H1 (cell line): ENCODE measurements around the gene RMRP. TPM values are rescaled to one million over a fixed set of nuclear protein-coding genes. Genes with fewer than 3 reads are reported as not detected.

Experiments used
- CTCF ChIA-PET: fragments of 300-600 bp; sonication (Branson Sonifier 250); formaldehyde crosslinking; loops from one replicate; lab custom pipeline; 2021; ENCODE audit not compliant: partially characterized antibody; lab: Charles Lee
- POLR2A ChIA-PET: fragments of 300-600 bp; sonication (Branson Sonifier 250); formaldehyde crosslinking; loops from one replicate; lab custom pipeline; 2021; ENCODE audit warnings: inconsistent platforms; ENCODE audit not compliant: partially characterized antibody; lab: Charles Lee
- DNase-seq, 2 experiments: peaks; one replicate each; pipeline versions ENCODE4 v3.0.0 to v3.0.0-alpha.2; 2010 to 2022; ENCODE audit warnings: low spot score in 2 of 2, low read depth in 1 of 2, mixed read lengths in 1 of 2
- FAIRE-seq: peaks from 2 replicates; lab custom pipeline; 2011; peaks lifted over from hg19 to GRCh38; lab: Jason Lieb, UNC
- H2AFZ ChIP-seq: 2 replicates; pipeline ENCODE4 v1.8.1; 2012; ENCODE audit warnings: low read length, inconsistent platforms
- H2AK5ac ChIP-seq: 2 replicates; pipeline ENCODE4 v1.6.1; 2013; ENCODE audit warnings: low read depth, low read length
- H2BK120ac ChIP-seq: replicated peaks from 2 replicates; pipeline ENCODE3; 2013; ENCODE audit warnings: low read depth, low read length, inconsistent platforms
- H2BK12ac ChIP-seq: 2 replicates; pipeline ENCODE4 v1.6.1; 2013; ENCODE audit warnings: low read depth, low read length
- H2BK15ac ChIP-seq: 2 replicates; pipeline ENCODE4 v1.6.1; 2013; ENCODE audit warnings: low read length
- H2BK20ac ChIP-seq: 2 replicates; pipeline ENCODE4 v1.6.1; 2013; ENCODE audit warnings: low read length
- H2BK5ac ChIP-seq: 2 replicates; pipeline ENCODE4 v1.6.1; 2013; ENCODE audit warnings: low read depth, low read length
- H3K14ac ChIP-seq: 2 replicates; pipeline ENCODE4 v1.6.1; 2013; ENCODE audit warnings: inconsistent platforms; ENCODE audit not compliant: insufficient read length
- H3K18ac ChIP-seq: 2 replicates; pipeline ENCODE4 v1.6.1; 2013; ENCODE audit warnings: low read length; ENCODE audit errors: extremely low read depth
- H3K23ac ChIP-seq: 2 replicates; pipeline ENCODE4 v1.6.1; 2013; ENCODE audit warnings: inconsistent platforms; ENCODE audit not compliant: insufficient read length
- H3K23me2 ChIP-seq: 2 replicates; pipeline ENCODE4 v1.6.1; 2013; ENCODE audit warnings: low read depth, low read length
- H3K27ac ChIP-seq: 2 replicates; pipeline ENCODE4 v1.6.1; 2011; ENCODE audit warnings: low read depth, low read length, inconsistent platforms
- H3K27me3 ChIP-seq, 4 experiments: replicated peaks in 1 of 4; 1 replicate in 1 of 4; 2 replicates in 3 of 4; pipeline versions ENCODE4 v1.6.1 to v1.8.1; 2011 to 2013; ENCODE audit warnings: low read length in 3 of 4, mild to moderate bottlenecking in 3 of 4, inconsistent platforms in 2 of 4, mixed read lengths in 2 of 4, moderate library complexity in 1 of 4; ENCODE audit not compliant: control insufficient read depth in 3 of 4, insufficient read depth in 3 of 4; ENCODE audit errors: extremely low read depth in 1 of 4
- H3K36me3 ChIP-seq, 4 experiments: 2 replicates each; pipeline versions ENCODE4 v1.6.1 to v1.8.1; 2011 to 2013; ENCODE audit warnings: mild to moderate bottlenecking in 4 of 4, low read length in 3 of 4, moderate library complexity in 2 of 4, control low read depth in 1 of 4, inconsistent platforms in 1 of 4; ENCODE audit not compliant: insufficient read depth in 4 of 4, control insufficient read depth in 2 of 4
- H3K4ac ChIP-seq: replicated peaks from 2 replicates; pipeline ENCODE3; 2013; ENCODE audit warnings: low read length, low read depth, mixed read lengths, inconsistent platforms; ENCODE audit not compliant: insufficient read length
- H3K4me1 ChIP-seq, 4 experiments: replicated peaks in 1 of 4; 1 replicate in 1 of 4; 2 replicates in 3 of 4; pipeline versions ENCODE4 v1.6.1 to v1.8.1; 2011 to 2013; ENCODE audit warnings: low read length in 3 of 4, inconsistent platforms in 2 of 4, mixed read lengths in 1 of 4; ENCODE audit not compliant: insufficient read depth in 4 of 4, control insufficient read depth in 3 of 4
- H3K4me2 ChIP-seq, 2 experiments: 2 replicates each; pipeline versions ENCODE4 v1.6.1 to v1.8.1; 2011 to 2013; ENCODE audit warnings: low read depth in 2 of 2, low read length in 2 of 2, control low read depth in 1 of 2, inconsistent platforms in 1 of 2, mild to moderate bottlenecking in 1 of 2; ENCODE audit not compliant: insufficient read depth in 1 of 2
- H3K4me3 ChIP-seq, 4 experiments: fragments of 200-600, 300-600 bp in 1 of 4; sonication (generic), shearing (Covaris generic), sonication (Bioruptor Twin) in 1 of 4; 2 replicates each; pipeline versions ENCODE4 v1.5.1 to v1.8.1; 2011 to 2016; ENCODE audit warnings: low read length in 4 of 4, low read depth in 3 of 4, control low read depth in 2 of 4, inconsistent platforms in 2 of 4, mild to moderate bottlenecking in 2 of 4, mixed read lengths in 1 of 4, moderate library complexity in 1 of 4; ENCODE audit not compliant: insufficient read depth in 2 of 4; ENCODE audit errors: extremely low read depth in 1 of 4
- H3K56ac ChIP-seq: replicated peaks from 2 replicates; pipeline ENCODE3; 2013; ENCODE audit warnings: low read depth, mild to moderate bottlenecking, mixed read lengths, low read length, inconsistent platforms; ENCODE audit not compliant: insufficient read length
- H3K79me1 ChIP-seq: 2 replicates; pipeline ENCODE4 v1.6.1; 2013; ENCODE audit warnings: low read depth, low read length, control low read depth
- H3K79me2 ChIP-seq, 2 experiments: 2 replicates each; pipeline versions ENCODE4 v1.6.1 to v1.8.1; 2012 to 2013; ENCODE audit warnings: low read length in 2 of 2, mild to moderate bottlenecking in 2 of 2, inconsistent platforms in 1 of 2; ENCODE audit not compliant: insufficient read depth in 2 of 2, control insufficient read depth in 1 of 2
- H3K9ac ChIP-seq, 4 experiments: replicated peaks in 1 of 4; 1 replicate in 1 of 4; 2 replicates in 3 of 4; pipeline versions ENCODE4 v1.6.1 to v1.8.1; 2011 to 2013; ENCODE audit warnings: low read depth in 3 of 4, low read length in 3 of 4, control low read depth in 2 of 4, mild to moderate bottlenecking in 2 of 4, moderate library complexity in 2 of 4, inconsistent platforms in 1 of 4; ENCODE audit errors: extremely low read depth in 1 of 4
- H3K9me3 ChIP-seq, 2 experiments: 2 replicates each; pipeline versions ENCODE4 v1.6.1 to v1.8.1; 2012 to 2013; ENCODE audit warnings: mild to moderate bottlenecking in 2 of 2, moderate library complexity in 2 of 2, control low read depth in 1 of 2, inconsistent platforms in 1 of 2, low read depth in 1 of 2, low read length in 1 of 2, mixed read lengths in 1 of 2; ENCODE audit not compliant: insufficient read depth in 2 of 2
- H4K20me1 ChIP-seq, 2 experiments: replicated peaks in 1 of 2; 2 replicates each; pipeline versions ENCODE3 to v1.8.1; 2011 to 2013; ENCODE audit warnings: inconsistent platforms in 2 of 2, low read length in 2 of 2, mild to moderate bottlenecking in 1 of 2; ENCODE audit not compliant: insufficient read depth in 2 of 2, control insufficient read depth in 1 of 2
- H4K5ac ChIP-seq: 2 replicates; pipeline ENCODE4 v1.6.1; 2013; ENCODE audit warnings: low read length, low read depth, mixed read lengths, inconsistent platforms; ENCODE audit not compliant: insufficient read length
- H4K8ac ChIP-seq: 2 replicates; pipeline ENCODE4 v1.8.0; 2013; ENCODE audit warnings: mild to moderate bottlenecking, moderate library complexity, low read length, inconsistent platforms; ENCODE audit not compliant: insufficient read depth; ENCODE audit errors: extremely low read depth
- H4K91ac ChIP-seq: replicated peaks from 2 replicates; pipeline ENCODE3; 2013; ENCODE audit warnings: low read length, mixed read lengths, inconsistent platforms; ENCODE audit not compliant: insufficient read length
- ATF3 ChIP-seq: IDR thresholded peaks from 2 replicates; pipeline ENCODE4 v1.6.1; 2011; ENCODE audit warnings: low read depth, mild to moderate bottlenecking, low read length; ENCODE audit not compliant: insufficient read depth
- CHD1 ChIP-seq: IDR thresholded peaks from 2 replicates; pipeline ENCODE4 v1.6.1; 2012; ENCODE audit warnings: low read depth, low read length, improper control_type of control experiment
- CTBP2 ChIP-seq: IDR thresholded peaks from 2 replicates; pipeline ENCODE4 v1.7.0; 2011; ENCODE audit warnings: borderline replicate concordance, mild to moderate bottlenecking, moderate library complexity, mixed read lengths, low read length; ENCODE audit not compliant: insufficient read depth, insufficient read length
- EZH2 ChIP-seq: fragments of 200-600 bp; sonication (generic); IDR thresholded peaks from 2 replicates; pipeline ENCODE4 v1.7.1; 2012; ENCODE audit warnings: low read depth, mild to moderate bottlenecking, moderate library complexity, low read length, inconsistent platforms; ENCODE audit not compliant: severe bottlenecking
- FOSL1 ChIP-seq: IDR thresholded peaks from 2 replicates; pipeline ENCODE4 v1.6.1; 2011; ENCODE audit warnings: mild to moderate bottlenecking, low read depth, low read length, moderate library complexity; ENCODE audit not compliant: insufficient read depth
- MAFK ChIP-seq: IDR thresholded peaks from 2 replicates; pipeline ENCODE4 v1.6.1; 2012; ENCODE audit warnings: low read depth, mild to moderate bottlenecking, improper control_type of control experiment, low read length
- NRF1 ChIP-seq: IDR thresholded peaks from 2 replicates; pipeline ENCODE4 v1.6.1; 2011; ENCODE audit warnings: mild to moderate bottlenecking, low read depth, low read length, improper control_type of control experiment
- PHF8 ChIP-seq: fragments of 200-600 bp; sonication (generic); conservative IDR thresholded peaks from 2 replicates; pipeline ENCODE4 v1.7.1; 2012; ENCODE audit warnings: low read depth, mild to moderate bottlenecking, inconsistent platforms, low read length, moderate library complexity
- SAP30 ChIP-seq: fragments of 300-600 bp; sonication (generic); IDR thresholded peaks from 2 replicates; pipeline ENCODE4 v1.7.1; 2012; ENCODE audit warnings: low read length, moderate library complexity, mild to moderate bottlenecking, inconsistent platforms; ENCODE audit not compliant: insufficient read depth, insufficient replicate concordance
- SRF ChIP-seq: IDR thresholded peaks from 2 replicates; pipeline ENCODE4 v1.6.1; 2011; ENCODE audit warnings: mild to moderate bottlenecking, low read depth, low read length, moderate library complexity
- SUZ12 ChIP-seq: fragments of 200-600 bp; sonication (generic); IDR thresholded peaks from 2 replicates; pipeline ENCODE4 v1.6.1; 2012; ENCODE audit warnings: mild to moderate bottlenecking, inconsistent platforms, low read length, moderate library complexity, mixed read lengths
- WGBS, 2 experiments: shearing (Covaris generic) in 1 of 2; methylation state at CpG; one replicate each; pipeline versions ENCODE4 v1.1.6 to v1.1.7; 2013 to 2015; ENCODE audit warnings: low lambda C conversion rate in 2 of 2, mixed read lengths in 2 of 2, inconsistent platforms in 1 of 2, low coverage in 1 of 2, missing lambda C conversion rate in 1 of 2; ENCODE audit not compliant: insufficient replicate concordance in 2 of 2, insufficient coverage in 1 of 2, insufficient read length in 1 of 2; ENCODE audit errors: extremely low coverage in 1 of 2, missing lambda C conversion rate in 1 of 2; 5-methylcytosine and 5-hydroxymethylcytosine counted together
- polyA plus RNA-seq, 7 experiments: library from polyadenylated mRNA; depleted of rRNA in 3 of 7; stranded (reverse) in 5 of 7; unstranded in 2 of 7; fragments of >200 nt in 5 of 7; fragments of 200-250 nt in 2 of 7; gene quantifications; 1 replicate in 5 of 7; 2 replicates in 1 of 7; 4 replicates in 1 of 7; pipeline versions ENCODE4 v1.2.1 to v1.2.3, GENCODE V29; 2011 to 2013; ENCODE audit warnings: missing spikeins in 2 of 7, mixed read lengths in 2 of 7
- total RNA-seq: library from RNA; stranded (reverse); fragmentation: NEBNext Ultra II Directional; extraction: Animal tissue kit (Norgen Biotek cat#: 25700); gene quantifications from 2 replicates; pipeline ENCODE4 v1.2.1, GENCODE V29; 2021
- TF ChIP-seq, protein P1 (sequence below): IDR thresholded peaks from 2 replicates; pipeline ENCODE4 v1.6.1; 2012; ENCODE audit warnings: inconsistent platforms

RMRP gene
- total and polyA plus RNA-seq, 2 of the 8 experiments (the other 6 are each of a cell fraction or from before 2014, with no cell fraction given) = 169 to 14,987 TPM

DNA sequence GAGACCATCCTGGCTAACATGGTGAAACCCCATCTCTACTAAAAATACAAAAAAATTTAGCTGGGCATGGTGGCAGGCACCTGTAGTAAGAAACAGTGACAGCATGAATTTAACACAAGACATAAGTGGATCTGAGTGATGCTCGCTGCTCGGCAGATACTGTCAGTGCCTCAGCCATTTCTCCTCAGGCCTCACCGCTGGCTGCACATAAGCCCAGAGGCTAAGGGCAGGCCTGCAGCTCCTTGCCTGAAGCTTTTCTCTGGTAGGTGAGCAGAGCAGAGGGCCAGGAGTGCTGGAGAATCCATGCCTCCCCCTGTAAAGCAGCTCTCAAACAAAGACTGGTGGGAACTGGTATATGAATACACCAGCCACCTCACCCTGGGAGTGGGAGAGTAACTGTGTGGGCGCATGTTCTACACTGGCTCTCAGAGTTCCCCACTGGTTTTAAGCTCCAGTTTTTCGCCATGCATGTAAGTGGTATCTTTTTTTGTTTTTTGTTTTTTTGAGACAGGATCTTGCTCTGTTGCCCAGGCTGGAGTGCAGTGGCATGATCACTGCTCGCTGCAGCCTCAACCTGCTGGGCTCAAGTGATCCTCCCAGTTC lies 29.3 kb downstream of the RMRP start:
- Histone ChIP-seq H2AK5ac (no peak overlapping the region), H3K27ac (no peak overlapping the region), H3K23ac (no peak overlapping the region), H2AFZ (no peak overlapping the region), H3K4ac (no peak overlapping the region), H2BK20ac (no peak overlapping the region), H3K9ac (no peak overlapping the region), H3K4me2 (no peak overlapping the region), H3K79me2 (no peaks in the 10 kb centered on the region), H2BK5ac (no peak overlapping the region), H4K5ac (no peak overlapping the region), H4K8ac (no peak overlapping the region), H3K4me1 (no peaks in the 10 kb centered on the region), H3K36me3 (no peaks in the 10 kb centered on the region), H3K79me1 (no peaks in the 10 kb centered on the region), H2BK15ac (no peak overlapping the region), H3K14ac (no peak overlapping the region), H2BK120ac (no peak overlapping the region), H3K9me3 (no peaks in the 10 kb centered on the region), H3K23me2 (no peaks in the 10 kb centered on the region), H3K27me3 (no peaks in the 10 kb centered on the region), H3K4me3 (no peak overlapping the region), H4K91ac (no peak overlapping the region), H3K56ac (no peak overlapping the region), H4K20me1 (no peaks in the 10 kb centered on the region), H2BK12ac (no peak overlapping the region), H3K18ac (no peak overlapping the region)
- 96% methylated on average over 6 of the region's 6 CpGs; no CpG with 5 or more reads in 1 of the 2 experiments for WGBS, 2 experiments
- DNase-seq (no peak), FAIRE-seq (no peak)
- POLR2A ChIA-PET = interaction anchor here (0.9 kb wide), 1 partner anchor 104 kb away, joined by 4 read pairs; the partner anchor contains the start of genes CREB3 and TLN1
- CTCF ChIA-PET = interaction anchor here (0.9 to 2.6 kb wide), 11 partner anchors 9 to 69 kb away, joined by 4 to 13 read pairs (median 5); no protein-coding TSS in a partner anchor
- TF ChIP-seq SAP30 = no peak
- no peak for TF ChIP-seq EZH2
- TF ChIP-seq ATF3 = no peak
- TF ChIP-seq SRF = no peak
- no peak for TF ChIP-seq CHD1
- TF ChIP-seq, protein P1, sequence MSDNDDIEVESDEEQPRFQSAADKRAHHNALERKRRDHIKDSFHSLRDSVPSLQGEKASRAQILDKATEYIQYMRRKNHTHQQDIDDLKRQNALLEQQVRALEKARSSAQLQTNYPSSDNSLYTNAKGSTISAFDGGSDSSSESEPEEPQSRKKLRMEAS = no peak
- TF ChIP-seq FOSL1 = no peak
- no peak for TF ChIP-seq CTBP2
- no peak for TF ChIP-seq NRF1
- no peak for TF ChIP-seq MAFK
- TF ChIP-seq PHF8 = no peak
- no peak for TF ChIP-seq SUZ12
